GM18502 (cell line): ENCODE measurements around the gene DGKD.
"Not testable (repeated sequence)": the region's sequence is repeated elsewhere in the genome, so short reads cannot be mapped to it uniquely, and the experiment has no call there.

ENCODE experiments used
- ATAC-seq: cut with Tn5 transposase; IDR thresholded peaks from one replicate; pipeline ENCODE4 v1.9.1; 2021; ENCODE audit warnings: mild to moderate bottlenecking; ENCODE audit not compliant: unreplicated experiment, poor library complexity

DGKD gene

GRCh38 chr2:233384015-233384414 lies 29.7 kb downstream of the DGKD start:
- no peak for ATAC-seq

- ATAC-seq = peak; percentile 6
These were observed 30.7 kb downstream of the DGKD start for GRCh38 chr2:233384811-233385488.

GRCh38 chr2:233385489-233386044 lies 31.3 kb downstream of the DGKD start:
- ATAC-seq = peak; percentile 72

GRCh38 chr2:233386382-233387041 lies 32.2 kb downstream of the DGKD start:
- no peak for ATAC-seq

- ATAC-seq = no peak
These were observed 32.9 kb downstream of the DGKD start for GRCh38 chr2:233387225-233387624.

GRCh38 chr2:233387667-233388528 lies 33.6 kb downstream of the DGKD start:
- ATAC-seq = no peak

- ATAC-seq = no peak
These were observed 35.4 kb downstream of the DGKD start for GRCh38 chr2:233389601-233390125.

- no peak for ATAC-seq
These were observed 41.4 kb downstream of the DGKD start for GRCh38 chr2:233395687-233396086.

GRCh38 chr2:233396726-233397665 lies 42.7 kb downstream of the DGKD start:
- not testable (repeated sequence) for ATAC-seq

GRCh38 chr2:233399306-233400225 lies 45.3 kb downstream of the DGKD start:
- ATAC-seq = no peak

GRCh38 chr2:233400341-233400740 lies 46.0 kb downstream of the DGKD start:
- ATAC-seq = no peak

GRCh38 chr2:233400961-233401360 lies 46.7 kb downstream of the DGKD start:
- ATAC-seq = no peak

GRCh38 chr2:233402346-233402745 lies 48.1 kb downstream of the DGKD start:
- ATAC-seq = no peak

- no peak for ATAC-seq
These were observed 48.5 kb downstream of the DGKD start for GRCh38 chr2:233402789-233403188.

GRCh38 chr2:233404222-233404621 lies 49.9 kb downstream of the DGKD start:
- ATAC-seq = no peak

GRCh38 chr2:233406865-233407264 lies 52.6 kb downstream of the DGKD start:
- no peak for ATAC-seq

GRCh38 chr2:233407771-233408181 lies 53.5 kb downstream of the DGKD start:
- no peak for ATAC-seq
